Fibroblast of lung (primary cell): Measurements from ENCODE around the gene GSTK1. TPM values are rescaled to one million over a fixed set of nuclear protein-coding genes. Genes with fewer than 3 reads are reported as not detected.

Experiments
- DNase-seq, 2 donors: peaks; one replicate each; pipeline versions ENCODE4 v3.0.0 to v3.0.0-alpha.2; 2010; ENCODE audit warnings: low read depth in 2 of 2
- H2AFZ ChIP-seq: 2 replicates; pipeline ENCODE4 v1.5.1; 2012; ENCODE audit warnings: low read length, control low read depth, inconsistent platforms
- H3K27ac ChIP-seq: 2 replicates; pipeline ENCODE4 v1.5.1; 2011; ENCODE audit warnings: low read length, control low read depth; ENCODE audit not compliant: insufficient read depth
- H3K27me3 ChIP-seq: 2 replicates; pipeline ENCODE4 v1.5.1; 2011; ENCODE audit warnings: mild to moderate bottlenecking, low read length; ENCODE audit not compliant: control insufficient read depth, insufficient read depth
- H3K36me3 ChIP-seq: 2 replicates; pipeline ENCODE4 v1.5.1; 2011; ENCODE audit warnings: low read length; ENCODE audit not compliant: control insufficient read depth, insufficient read depth
- H3K4me1 ChIP-seq: 2 replicates; pipeline ENCODE4 v1.5.1; 2011; ENCODE audit warnings: low read length; ENCODE audit not compliant: control insufficient read depth, insufficient read depth; ENCODE audit errors: extremely low read depth
- H3K4me2 ChIP-seq: 2 replicates; pipeline ENCODE4 v1.5.1; 2011; ENCODE audit warnings: low read length, control low read depth; ENCODE audit not compliant: insufficient read depth; ENCODE audit errors: extremely low read depth
- H3K4me3 ChIP-seq, 4 experiments: fragments of 200-600 bp in 1 of 4; sonication (generic) in 1 of 4; replicated peaks in 1 of 4; 2 replicates each; pipeline ENCODE4 v1.5.1; 2011 to 2016; ENCODE audit warnings: low read length in 4 of 4, low read depth in 3 of 4, mild to moderate bottlenecking in 3 of 4, control low read depth in 2 of 4, inconsistent platforms in 1 of 4, mixed read lengths in 1 of 4; ENCODE audit not compliant: insufficient read depth in 1 of 4; ENCODE audit errors: control extremely low read depth in 1 of 4
- H3K79me2 ChIP-seq: 2 replicates; pipeline ENCODE4 v1.5.1; 2012; ENCODE audit warnings: mild to moderate bottlenecking, low read length, inconsistent platforms; ENCODE audit not compliant: control insufficient read depth, insufficient read depth
- H3K9ac ChIP-seq: 2 replicates; pipeline ENCODE4 v1.5.1; 2011; ENCODE audit warnings: mild to moderate bottlenecking, low read length, control low read depth; ENCODE audit not compliant: insufficient read depth
- H3K9me3 ChIP-seq: 2 replicates; pipeline ENCODE4 v1.5.1; 2012; ENCODE audit warnings: low read depth, low read length; ENCODE audit not compliant: control insufficient read depth, insufficient read depth
- H4K20me1 ChIP-seq: 2 replicates; pipeline ENCODE4 v1.5.1; 2011; ENCODE audit warnings: low read length; ENCODE audit not compliant: control insufficient read depth, insufficient read depth; ENCODE audit errors: extremely low read depth
- EZH2 ChIP-seq: IDR thresholded peaks from 2 replicates; pipeline ENCODE4 v1.5.1; 2012; ENCODE audit warnings: low read length, control low read depth, mild to moderate bottlenecking; ENCODE audit errors: missing control alignments
- polyA plus RNA-seq, 2 donors: library from polyadenylated mRNA; depleted of rRNA in 1 of 2; stranded (reverse) in 1 of 2; unstranded in 1 of 2; fragments of >200 nt; gene quantifications; 2 replicates each; pipeline ENCODE4 v1.2.1, GENCODE V29; 2011 to 2012; ENCODE audit warnings: missing spikeins in 1 of 2
- total RNA-seq: library from RNA; depleted of rRNA; stranded (reverse); fragments of >200 nt; gene quantifications from 2 replicates; pipeline ENCODE4 v1.2.1, GENCODE V29; 2014
- TF ChIP-seq, protein P1 (sequence below), 2 donors: IDR thresholded peaks in 1 of 2; conservative IDR thresholded peaks in 1 of 2; 1 replicate in 1 of 2; 2 replicates in 1 of 2; pipeline ENCODE4 v1.5.1; 2011 to 2012; ENCODE audit warnings: low read length in 2 of 2, control low read depth in 1 of 2, inconsistent platforms in 1 of 2, low read depth in 1 of 2, mild to moderate bottlenecking in 1 of 2

Gene GSTK1
- total and polyA plus RNA-seq, 2 donors (not counting 1 experiment from before 2014, with no cell fraction given): 110 to 131 TPM

DNA sequence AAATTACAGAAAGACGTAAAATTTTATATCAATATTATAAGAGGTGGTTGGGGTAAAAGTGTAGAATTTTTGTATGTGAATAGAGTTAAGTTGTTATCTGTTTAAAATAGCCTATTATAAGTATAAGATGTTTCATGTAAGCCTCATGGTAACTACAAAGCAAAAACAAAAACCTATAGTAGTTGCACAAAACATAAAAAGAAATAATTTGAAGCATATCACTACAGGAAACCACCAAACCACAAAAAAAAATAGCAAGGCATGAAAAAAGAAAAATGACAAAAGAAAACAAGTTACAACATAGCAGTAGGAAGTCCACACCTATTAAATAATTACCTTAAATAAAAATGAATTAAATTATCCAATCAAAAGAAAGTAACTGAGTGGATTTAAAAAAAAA lies 12.4 kb upstream of the GSTK1 start:
- no peaks in the 10 kb centered on the region for H3K4me1 ChIP-seq
- no peaks in the 10 kb centered on the region for H3K79me2 ChIP-seq
- H3K9ac ChIP-seq: no peak overlapping the region
- H3K36me3 ChIP-seq: no peaks in the 10 kb centered on the region
- no peaks in the 10 kb centered on the region for H4K20me1 ChIP-seq
- no peak for DNase-seq
- H2AFZ ChIP-seq: no peak overlapping the region
- TF ChIP-seq EZH2: no peak
- TF ChIP-seq, protein P1, sequence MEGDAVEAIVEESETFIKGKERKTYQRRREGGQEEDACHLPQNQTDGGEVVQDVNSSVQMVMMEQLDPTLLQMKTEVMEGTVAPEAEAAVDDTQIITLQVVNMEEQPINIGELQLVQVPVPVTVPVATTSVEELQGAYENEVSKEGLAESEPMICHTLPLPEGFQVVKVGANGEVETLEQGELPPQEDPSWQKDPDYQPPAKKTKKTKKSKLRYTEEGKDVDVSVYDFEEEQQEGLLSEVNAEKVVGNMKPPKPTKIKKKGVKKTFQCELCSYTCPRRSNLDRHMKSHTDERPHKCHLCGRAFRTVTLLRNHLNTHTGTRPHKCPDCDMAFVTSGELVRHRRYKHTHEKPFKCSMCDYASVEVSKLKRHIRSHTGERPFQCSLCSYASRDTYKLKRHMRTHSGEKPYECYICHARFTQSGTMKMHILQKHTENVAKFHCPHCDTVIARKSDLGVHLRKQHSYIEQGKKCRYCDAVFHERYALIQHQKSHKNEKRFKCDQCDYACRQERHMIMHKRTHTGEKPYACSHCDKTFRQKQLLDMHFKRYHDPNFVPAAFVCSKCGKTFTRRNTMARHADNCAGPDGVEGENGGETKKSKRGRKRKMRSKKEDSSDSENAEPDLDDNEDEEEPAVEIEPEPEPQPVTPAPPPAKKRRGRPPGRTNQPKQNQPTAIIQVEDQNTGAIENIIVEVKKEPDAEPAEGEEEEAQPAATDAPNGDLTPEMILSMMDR (conservative IDR thresholded peaks at IDR 0.05 in 1 of 2, IDR thresholded peaks at IDR 0.05 in 1 of 2; ENCODE audit: low read depth in 1 of 2, low read length in 2 of 2): no peak
- no peak overlapping the region for H3K4me3 ChIP-seq
- H3K9me3 ChIP-seq: no peaks in the 10 kb centered on the region
- no peak overlapping the region for H3K4me2 ChIP-seq
- H3K27ac ChIP-seq: no peak overlapping the region
- peaks cover 2% of the 10 kb centered on the region for H3K27me3 ChIP-seq

DNA sequence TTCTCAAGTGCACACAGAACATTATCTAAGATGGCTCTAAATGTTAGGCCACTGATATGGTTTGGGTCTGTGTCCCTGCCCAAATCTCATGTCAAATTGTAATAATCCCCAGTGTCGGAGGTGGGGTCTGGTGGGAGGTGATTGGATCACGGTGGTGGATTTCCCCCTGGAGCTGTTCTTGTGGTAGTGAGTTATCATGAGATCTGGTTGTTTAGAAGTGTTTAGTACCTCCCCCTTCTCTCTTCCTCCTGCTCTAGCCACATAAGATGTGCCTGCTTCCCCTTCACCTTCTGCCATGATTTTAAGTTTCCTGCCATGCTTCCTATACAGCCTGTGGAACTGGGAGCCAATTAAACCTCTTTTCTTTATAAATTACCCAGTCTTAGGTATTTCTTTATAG lies 11.2 kb upstream of the GSTK1 start:
- Histone ChIP-seq H3K4me1 (no peaks in the 10 kb centered on the region), H3K9me3 (no peaks in the 10 kb centered on the region), H4K20me1 (no peaks in the 10 kb centered on the region), H3K4me3 (no peak overlapping the region), H3K4me2 (no peak overlapping the region), H3K27me3 (no peaks in the 10 kb centered on the region), H3K36me3 (no peaks in the 10 kb centered on the region), H3K27ac (no peak overlapping the region), H3K9ac (no peak overlapping the region), H2AFZ (no peak overlapping the region), H3K79me2 (no peaks in the 10 kb centered on the region)
- TF ChIP-seq, protein P1 (conservative IDR thresholded peaks at IDR 0.05 in 1 of 2, IDR thresholded peaks at IDR 0.05 in 1 of 2; ENCODE audit: low read depth in 1 of 2, low read length in 2 of 2): no peak
- TF ChIP-seq EZH2: no peak
- DNase-seq: no peak

- H3K4me3 ChIP-seq: no peak overlapping the region
- no peaks in the 10 kb centered on the region for H3K79me2 ChIP-seq
- no peaks in the 10 kb centered on the region for H3K27me3 ChIP-seq
- H3K4me2 ChIP-seq: no peak overlapping the region
- no peak overlapping the region for H3K27ac ChIP-seq
- no peak overlapping the region for H2AFZ ChIP-seq
- H3K9ac ChIP-seq: no peak overlapping the region
- TF ChIP-seq, protein P1 (conservative IDR thresholded peaks at IDR 0.05 in 1 of 2, IDR thresholded peaks at IDR 0.05 in 1 of 2; ENCODE audit: low read depth in 1 of 2, low read length in 2 of 2): no peak
- TF ChIP-seq EZH2: no peak
- H3K9me3 ChIP-seq: no peaks in the 10 kb centered on the region
- no peaks in the 10 kb centered on the region for H3K36me3 ChIP-seq
- peak in 1 of 2 donors; percentile 41 for DNase-seq
- H3K4me1 ChIP-seq: no peaks in the 10 kb centered on the region
- H4K20me1 ChIP-seq: no peaks in the 10 kb centered on the region
These were observed 7.7 kb upstream of the GSTK1 start for GRCh38 chr7:143255564-143255963.
